VCaP (cell line): ENCODE results near the gene BACE2.

Source experiments
- H3K27ac ChIP-seq: fragments of 450-650 bp; 2 replicates; pipeline ENCODE4 v1.5.1; 2017
- TF ChIP-seq, protein P1 (sequence below): fragments of 450-650 bp; conservative IDR thresholded peaks from 2 replicates; pipeline ENCODE4 v1.5.1; 2017; ENCODE audit warnings: mild to moderate bottlenecking, moderate library complexity

The BACE2 gene

DNA sequence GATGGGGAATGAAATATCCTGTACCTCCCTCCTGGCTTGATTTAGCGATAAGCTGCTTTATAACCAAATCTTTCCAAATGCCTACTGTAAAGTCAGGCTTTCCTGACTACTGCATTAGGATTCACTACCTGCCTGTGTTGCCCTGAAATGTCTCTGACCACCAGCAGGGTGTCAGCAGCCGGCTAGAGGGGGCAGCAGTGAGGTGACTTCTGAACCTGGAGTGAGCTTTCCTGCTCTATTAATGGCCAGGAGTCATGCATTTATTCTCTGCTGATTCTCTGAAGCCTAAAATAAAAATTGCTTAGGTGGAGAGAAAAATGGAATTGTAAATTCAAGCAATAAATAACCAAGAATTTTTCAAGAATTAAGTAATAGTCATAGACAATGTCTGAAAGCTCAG lies 2.5 kb downstream of the BACE2 start:
- H3K27ac ChIP-seq = no peak overlapping the region
- TF ChIP-seq, protein P1, sequence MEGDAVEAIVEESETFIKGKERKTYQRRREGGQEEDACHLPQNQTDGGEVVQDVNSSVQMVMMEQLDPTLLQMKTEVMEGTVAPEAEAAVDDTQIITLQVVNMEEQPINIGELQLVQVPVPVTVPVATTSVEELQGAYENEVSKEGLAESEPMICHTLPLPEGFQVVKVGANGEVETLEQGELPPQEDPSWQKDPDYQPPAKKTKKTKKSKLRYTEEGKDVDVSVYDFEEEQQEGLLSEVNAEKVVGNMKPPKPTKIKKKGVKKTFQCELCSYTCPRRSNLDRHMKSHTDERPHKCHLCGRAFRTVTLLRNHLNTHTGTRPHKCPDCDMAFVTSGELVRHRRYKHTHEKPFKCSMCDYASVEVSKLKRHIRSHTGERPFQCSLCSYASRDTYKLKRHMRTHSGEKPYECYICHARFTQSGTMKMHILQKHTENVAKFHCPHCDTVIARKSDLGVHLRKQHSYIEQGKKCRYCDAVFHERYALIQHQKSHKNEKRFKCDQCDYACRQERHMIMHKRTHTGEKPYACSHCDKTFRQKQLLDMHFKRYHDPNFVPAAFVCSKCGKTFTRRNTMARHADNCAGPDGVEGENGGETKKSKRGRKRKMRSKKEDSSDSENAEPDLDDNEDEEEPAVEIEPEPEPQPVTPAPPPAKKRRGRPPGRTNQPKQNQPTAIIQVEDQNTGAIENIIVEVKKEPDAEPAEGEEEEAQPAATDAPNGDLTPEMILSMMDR = peak; percentile 90

DNA sequence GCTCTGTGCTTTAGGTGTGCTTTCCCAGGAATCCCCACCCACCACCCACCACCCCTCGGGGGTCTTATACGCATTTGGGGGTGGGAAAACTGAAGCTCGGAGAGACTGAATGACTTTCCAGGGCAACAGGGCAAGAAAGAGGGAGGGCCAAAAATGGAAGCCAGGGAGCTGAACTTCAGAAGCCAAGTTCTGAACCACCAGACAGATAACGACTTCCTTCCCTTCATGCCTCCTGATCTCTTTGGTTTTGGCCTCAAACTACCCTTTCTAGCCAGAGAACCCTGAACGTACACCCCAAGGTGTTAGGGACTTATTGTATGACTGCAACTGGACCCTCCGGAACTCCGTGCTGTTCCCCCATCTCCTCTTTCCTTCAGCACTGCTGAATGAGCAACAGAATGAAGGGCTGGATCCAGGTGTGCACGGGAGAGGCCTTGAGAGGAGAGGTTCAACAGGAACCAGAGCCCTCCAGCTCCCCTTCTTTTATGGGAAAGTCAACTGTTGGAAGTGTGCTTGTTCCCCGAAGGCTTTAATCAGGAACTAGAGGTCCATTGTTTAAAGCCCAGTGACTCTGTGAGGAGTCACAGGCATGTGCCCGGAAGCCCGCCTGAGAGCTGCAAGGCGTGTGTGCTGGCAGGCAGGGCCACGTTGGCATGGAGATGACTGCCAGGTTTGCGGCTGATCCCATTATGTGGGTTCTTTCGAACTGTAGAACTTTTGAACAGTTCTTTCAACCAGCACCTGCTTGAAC lies 3.1 kb downstream of the BACE2 start:
- no peak overlapping the region for H3K27ac ChIP-seq
- TF ChIP-seq, protein P1 = 0 out of 2 replicates have a peak, but pooled peaks have one; percentile 2

DNA sequence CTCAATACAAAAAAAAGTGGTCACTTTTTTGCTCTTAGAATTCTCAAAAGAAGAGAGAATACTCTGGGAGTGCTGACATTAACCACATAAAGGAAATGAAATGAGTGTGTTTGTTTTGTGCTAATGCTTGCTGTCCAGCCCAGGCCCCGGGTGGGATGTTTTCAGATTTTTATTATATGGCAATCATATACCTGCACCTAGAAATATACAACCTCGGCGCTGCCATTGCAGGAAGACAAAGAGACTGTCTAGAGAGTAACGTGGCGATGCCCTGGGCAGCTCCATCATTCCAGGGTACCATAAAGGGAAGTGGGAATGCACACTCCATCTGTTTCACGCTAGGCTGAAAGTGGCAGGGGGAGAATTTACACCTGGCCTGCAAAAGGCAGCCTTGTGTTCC lies 7.1 kb downstream of the BACE2 start:
- H3K27ac ChIP-seq = no peak overlapping the region
- TF ChIP-seq, protein P1 = no peak

DNA sequence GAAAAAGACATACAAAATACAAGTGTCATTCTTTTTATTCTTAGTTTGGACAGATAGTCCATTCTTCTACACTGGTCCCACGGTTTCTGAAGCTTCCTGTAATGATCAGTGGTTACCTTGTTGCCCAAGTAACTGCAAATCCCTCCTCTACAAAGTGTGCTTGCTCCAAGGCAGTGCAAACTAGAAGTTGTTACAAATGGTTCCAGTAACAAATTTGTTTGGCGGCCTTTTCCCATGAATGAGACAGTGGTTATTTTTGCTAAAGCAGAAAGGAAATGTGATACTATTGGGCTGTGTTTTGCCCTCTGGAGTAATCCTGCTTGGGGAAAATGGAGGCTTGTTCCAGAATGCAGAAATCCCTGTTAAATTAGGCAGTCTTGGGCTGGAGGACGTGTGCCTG lies 8.9 kb downstream of the BACE2 start:
- H3K27ac ChIP-seq = no peak overlapping the region
- TF ChIP-seq, protein P1 = no peak

DNA sequence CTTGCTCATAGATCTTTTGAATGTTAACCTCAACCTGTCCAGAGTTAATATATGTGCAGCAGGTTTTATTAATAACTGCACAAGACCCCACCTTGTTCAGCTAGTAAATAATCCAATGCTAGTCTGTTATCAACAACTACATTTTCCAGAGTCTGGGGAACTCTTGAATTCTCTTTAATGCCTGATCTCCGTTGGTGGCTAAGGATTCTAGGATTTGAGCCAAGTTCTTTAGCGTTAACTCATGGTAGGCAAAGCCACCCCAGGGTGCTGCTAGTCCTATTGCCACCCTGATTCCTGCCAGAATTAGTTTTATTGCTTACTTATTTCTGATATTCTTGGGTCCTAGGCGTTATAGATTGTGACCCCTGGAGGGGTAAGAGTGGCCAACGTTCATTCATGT lies 12.8 kb downstream of the BACE2 start:
- no peak overlapping the region for H3K27ac ChIP-seq
- TF ChIP-seq, protein P1 = no peak

DNA sequence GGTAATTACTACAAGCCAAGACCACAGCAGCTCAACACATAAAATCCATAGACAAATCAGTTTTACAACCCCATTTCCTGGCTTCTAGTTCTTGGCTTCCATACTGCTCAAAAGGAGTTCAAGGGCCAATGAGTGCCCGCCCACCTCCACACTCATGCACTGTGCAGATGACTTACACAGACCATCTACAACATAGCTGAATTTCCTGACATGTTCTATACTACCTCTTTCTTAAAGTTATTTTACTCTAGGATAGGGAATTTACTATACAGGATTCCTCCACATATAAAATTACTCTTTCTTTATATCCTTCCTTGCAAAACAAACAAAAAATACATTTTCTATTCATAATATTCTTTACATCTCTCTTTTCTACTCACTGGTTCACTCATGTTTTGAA lies 14.6 kb downstream of the BACE2 start:
- H3K27ac ChIP-seq = no peak overlapping the region
- TF ChIP-seq, protein P1 = no peak

DNA sequence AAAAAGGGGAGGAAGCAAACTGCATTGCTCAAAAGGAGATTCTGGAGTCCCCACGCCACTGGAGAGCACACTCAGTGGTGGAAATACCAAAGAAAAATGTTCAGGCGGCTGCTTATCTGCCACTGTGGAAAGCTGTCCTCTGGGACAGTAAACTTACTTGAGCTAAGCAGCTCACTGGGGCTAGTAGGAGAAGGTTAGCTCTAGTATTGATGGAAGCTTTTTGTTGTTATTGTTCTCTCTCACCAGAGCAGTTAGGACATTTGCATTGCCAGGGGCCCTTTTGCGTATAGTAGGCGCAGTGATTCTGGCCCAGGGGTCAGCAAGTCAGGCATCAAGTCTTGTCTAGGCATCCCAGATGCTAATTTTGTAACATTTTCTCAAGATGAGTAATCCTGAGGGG lies 15.6 kb downstream of the BACE2 start:
- H3K27ac ChIP-seq = no peak overlapping the region
- TF ChIP-seq, protein P1 = no peak
